H1 (cell line): ENCODE results near the gene ATG16L2. TPM values are rescaled to one million over a fixed set of nuclear protein-coding genes. Genes with fewer than 3 reads are reported as not detected.

Experiments
- CTCF ChIA-PET: fragments of 300-600 bp; sonication (Branson Sonifier 250); formaldehyde crosslinking; loops from one replicate; lab custom pipeline; 2021; ENCODE audit not compliant: partially characterized antibody; lab: Charles Lee
- POLR2A ChIA-PET: fragments of 300-600 bp; sonication (Branson Sonifier 250); formaldehyde crosslinking; loops from one replicate; lab custom pipeline; 2021; ENCODE audit warnings: inconsistent platforms; ENCODE audit not compliant: partially characterized antibody; lab: Charles Lee
- DNase-seq, 2 experiments: peaks; one replicate each; pipeline versions ENCODE4 v3.0.0 to v3.0.0-alpha.2; 2010 to 2022; ENCODE audit warnings: low spot score in 2 of 2, low read depth in 1 of 2, mixed read lengths in 1 of 2
- FAIRE-seq: peaks from 2 replicates; lab custom pipeline; 2011; peaks lifted over from hg19 to GRCh38; lab: Jason Lieb, UNC
- H2AFZ ChIP-seq: 2 replicates; pipeline ENCODE4 v1.8.1; 2012; ENCODE audit warnings: low read length, inconsistent platforms
- H2AK5ac ChIP-seq: 2 replicates; pipeline ENCODE4 v1.6.1; 2013; ENCODE audit warnings: low read depth, low read length
- H2BK120ac ChIP-seq: replicated peaks from 2 replicates; pipeline ENCODE3; 2013; ENCODE audit warnings: low read depth, low read length, inconsistent platforms
- H2BK12ac ChIP-seq: 2 replicates; pipeline ENCODE4 v1.6.1; 2013; ENCODE audit warnings: low read depth, low read length
- H2BK15ac ChIP-seq: 2 replicates; pipeline ENCODE4 v1.6.1; 2013; ENCODE audit warnings: low read length
- H2BK20ac ChIP-seq: 2 replicates; pipeline ENCODE4 v1.6.1; 2013; ENCODE audit warnings: low read length
- H2BK5ac ChIP-seq: 2 replicates; pipeline ENCODE4 v1.6.1; 2013; ENCODE audit warnings: low read depth, low read length
- H3K14ac ChIP-seq: 2 replicates; pipeline ENCODE4 v1.6.1; 2013; ENCODE audit warnings: inconsistent platforms; ENCODE audit not compliant: insufficient read length
- H3K18ac ChIP-seq: 2 replicates; pipeline ENCODE4 v1.6.1; 2013; ENCODE audit warnings: low read length; ENCODE audit errors: extremely low read depth
- H3K23ac ChIP-seq: 2 replicates; pipeline ENCODE4 v1.6.1; 2013; ENCODE audit warnings: inconsistent platforms; ENCODE audit not compliant: insufficient read length
- H3K23me2 ChIP-seq: 2 replicates; pipeline ENCODE4 v1.6.1; 2013; ENCODE audit warnings: low read depth, low read length
- H3K27ac ChIP-seq: 2 replicates; pipeline ENCODE4 v1.6.1; 2011; ENCODE audit warnings: low read depth, low read length, inconsistent platforms
- H3K27me3 ChIP-seq, 4 experiments: replicated peaks in 1 of 4; 1 replicate in 1 of 4; 2 replicates in 3 of 4; pipeline versions ENCODE4 v1.6.1 to v1.8.1; 2011 to 2013; ENCODE audit warnings: low read length in 3 of 4, mild to moderate bottlenecking in 3 of 4, inconsistent platforms in 2 of 4, mixed read lengths in 2 of 4, moderate library complexity in 1 of 4; ENCODE audit not compliant: control insufficient read depth in 3 of 4, insufficient read depth in 3 of 4; ENCODE audit errors: extremely low read depth in 1 of 4
- H3K36me3 ChIP-seq, 4 experiments: 2 replicates each; pipeline versions ENCODE4 v1.6.1 to v1.8.1; 2011 to 2013; ENCODE audit warnings: mild to moderate bottlenecking in 4 of 4, low read length in 3 of 4, moderate library complexity in 2 of 4, control low read depth in 1 of 4, inconsistent platforms in 1 of 4; ENCODE audit not compliant: insufficient read depth in 4 of 4, control insufficient read depth in 2 of 4
- H3K4ac ChIP-seq: replicated peaks from 2 replicates; pipeline ENCODE3; 2013; ENCODE audit warnings: low read length, low read depth, mixed read lengths, inconsistent platforms; ENCODE audit not compliant: insufficient read length
- H3K4me1 ChIP-seq, 4 experiments: replicated peaks in 1 of 4; 1 replicate in 1 of 4; 2 replicates in 3 of 4; pipeline versions ENCODE4 v1.6.1 to v1.8.1; 2011 to 2013; ENCODE audit warnings: low read length in 3 of 4, inconsistent platforms in 2 of 4, mixed read lengths in 1 of 4; ENCODE audit not compliant: insufficient read depth in 4 of 4, control insufficient read depth in 3 of 4
- H3K4me2 ChIP-seq, 2 experiments: 2 replicates each; pipeline versions ENCODE4 v1.6.1 to v1.8.1; 2011 to 2013; ENCODE audit warnings: low read depth in 2 of 2, low read length in 2 of 2, control low read depth in 1 of 2, inconsistent platforms in 1 of 2, mild to moderate bottlenecking in 1 of 2; ENCODE audit not compliant: insufficient read depth in 1 of 2
- H3K4me3 ChIP-seq, 4 experiments: fragments of 200-600, 300-600 bp in 1 of 4; sonication (generic), shearing (Covaris generic), sonication (Bioruptor Twin) in 1 of 4; 2 replicates each; pipeline versions ENCODE4 v1.5.1 to v1.8.1; 2011 to 2016; ENCODE audit warnings: low read length in 4 of 4, low read depth in 3 of 4, control low read depth in 2 of 4, inconsistent platforms in 2 of 4, mild to moderate bottlenecking in 2 of 4, mixed read lengths in 1 of 4, moderate library complexity in 1 of 4; ENCODE audit not compliant: insufficient read depth in 2 of 4; ENCODE audit errors: extremely low read depth in 1 of 4
- H3K56ac ChIP-seq: replicated peaks from 2 replicates; pipeline ENCODE3; 2013; ENCODE audit warnings: low read depth, mild to moderate bottlenecking, mixed read lengths, low read length, inconsistent platforms; ENCODE audit not compliant: insufficient read length
- H3K79me1 ChIP-seq: 2 replicates; pipeline ENCODE4 v1.6.1; 2013; ENCODE audit warnings: low read depth, low read length, control low read depth
- H3K79me2 ChIP-seq, 2 experiments: 2 replicates each; pipeline versions ENCODE4 v1.6.1 to v1.8.1; 2012 to 2013; ENCODE audit warnings: low read length in 2 of 2, mild to moderate bottlenecking in 2 of 2, inconsistent platforms in 1 of 2; ENCODE audit not compliant: insufficient read depth in 2 of 2, control insufficient read depth in 1 of 2
- H3K9ac ChIP-seq, 4 experiments: replicated peaks in 1 of 4; 1 replicate in 1 of 4; 2 replicates in 3 of 4; pipeline versions ENCODE4 v1.6.1 to v1.8.1; 2011 to 2013; ENCODE audit warnings: low read depth in 3 of 4, low read length in 3 of 4, control low read depth in 2 of 4, mild to moderate bottlenecking in 2 of 4, moderate library complexity in 2 of 4, inconsistent platforms in 1 of 4; ENCODE audit errors: extremely low read depth in 1 of 4
- H3K9me3 ChIP-seq, 2 experiments: 2 replicates each; pipeline versions ENCODE4 v1.6.1 to v1.8.1; 2012 to 2013; ENCODE audit warnings: mild to moderate bottlenecking in 2 of 2, moderate library complexity in 2 of 2, control low read depth in 1 of 2, inconsistent platforms in 1 of 2, low read depth in 1 of 2, low read length in 1 of 2, mixed read lengths in 1 of 2; ENCODE audit not compliant: insufficient read depth in 2 of 2
- H4K20me1 ChIP-seq, 2 experiments: replicated peaks in 1 of 2; 2 replicates each; pipeline versions ENCODE3 to v1.8.1; 2011 to 2013; ENCODE audit warnings: inconsistent platforms in 2 of 2, low read length in 2 of 2, mild to moderate bottlenecking in 1 of 2; ENCODE audit not compliant: insufficient read depth in 2 of 2, control insufficient read depth in 1 of 2
- H4K5ac ChIP-seq: 2 replicates; pipeline ENCODE4 v1.6.1; 2013; ENCODE audit warnings: low read length, low read depth, mixed read lengths, inconsistent platforms; ENCODE audit not compliant: insufficient read length
- H4K8ac ChIP-seq: 2 replicates; pipeline ENCODE4 v1.8.0; 2013; ENCODE audit warnings: mild to moderate bottlenecking, moderate library complexity, low read length, inconsistent platforms; ENCODE audit not compliant: insufficient read depth; ENCODE audit errors: extremely low read depth
- H4K91ac ChIP-seq: replicated peaks from 2 replicates; pipeline ENCODE3; 2013; ENCODE audit warnings: low read length, mixed read lengths, inconsistent platforms; ENCODE audit not compliant: insufficient read length
- EGR1 ChIP-seq: IDR thresholded peaks from 2 replicates; pipeline ENCODE4 v1.6.1; 2011; ENCODE audit warnings: low read depth, low read length, borderline replicate concordance
- FOSL1 ChIP-seq: IDR thresholded peaks from 2 replicates; pipeline ENCODE4 v1.6.1; 2011; ENCODE audit warnings: mild to moderate bottlenecking, low read depth, low read length, moderate library complexity; ENCODE audit not compliant: insufficient read depth
- KDM1A ChIP-seq: fragments of 200-600, 300-600 bp; sonication (generic); IDR thresholded peaks from 2 replicates; pipeline ENCODE4 v1.7.1; 2016; ENCODE audit warnings: mild to moderate bottlenecking, low read length, borderline replicate concordance
- KDM4A ChIP-seq: IDR thresholded peaks from one replicate; pipeline ENCODE4 v1.7.1; 2012; ENCODE audit warnings: low read depth, mild to moderate bottlenecking, moderate library complexity, low read length, inconsistent platforms; ENCODE audit not compliant: severe bottlenecking
- NANOG ChIP-seq: IDR thresholded peaks from 2 replicates; pipeline ENCODE4 v1.6.1; 2011; ENCODE audit warnings: low read length, low read depth, mild to moderate bottlenecking, inconsistent platforms; ENCODE audit not compliant: insufficient read depth, poor library complexity, severe bottlenecking
- SUZ12 ChIP-seq: fragments of 200-600 bp; sonication (generic); IDR thresholded peaks from 2 replicates; pipeline ENCODE4 v1.6.1; 2012; ENCODE audit warnings: mild to moderate bottlenecking, inconsistent platforms, low read length, moderate library complexity, mixed read lengths
- WGBS, 2 experiments: shearing (Covaris generic) in 1 of 2; methylation state at CpG; one replicate each; pipeline versions ENCODE4 v1.1.6 to v1.1.7; 2013 to 2015; ENCODE audit warnings: low lambda C conversion rate in 2 of 2, mixed read lengths in 2 of 2, inconsistent platforms in 1 of 2, low coverage in 1 of 2, missing lambda C conversion rate in 1 of 2; ENCODE audit not compliant: insufficient replicate concordance in 2 of 2, insufficient coverage in 1 of 2, insufficient read length in 1 of 2; ENCODE audit errors: extremely low coverage in 1 of 2, missing lambda C conversion rate in 1 of 2; 5-methylcytosine and 5-hydroxymethylcytosine counted together
- polyA plus RNA-seq, 7 experiments: library from polyadenylated mRNA; depleted of rRNA in 3 of 7; stranded (reverse) in 5 of 7; unstranded in 2 of 7; fragments of >200 nt in 5 of 7; fragments of 200-250 nt in 2 of 7; gene quantifications; 1 replicate in 5 of 7; 2 replicates in 1 of 7; 4 replicates in 1 of 7; pipeline versions ENCODE4 v1.2.1 to v1.2.3, GENCODE V29; 2011 to 2013; ENCODE audit warnings: missing spikeins in 2 of 7, mixed read lengths in 2 of 7
- total RNA-seq: library from RNA; stranded (reverse); fragmentation: NEBNext Ultra II Directional; extraction: Animal tissue kit (Norgen Biotek cat#: 25700); gene quantifications from 2 replicates; pipeline ENCODE4 v1.2.1, GENCODE V29; 2021

The ATG16L2 gene
- total and polyA plus RNA-seq, 2 of the 8 experiments (the other 6 are each of a cell fraction or from before 2014, with no cell fraction given), result 11.0 to 18.5 TPM

DNA sequence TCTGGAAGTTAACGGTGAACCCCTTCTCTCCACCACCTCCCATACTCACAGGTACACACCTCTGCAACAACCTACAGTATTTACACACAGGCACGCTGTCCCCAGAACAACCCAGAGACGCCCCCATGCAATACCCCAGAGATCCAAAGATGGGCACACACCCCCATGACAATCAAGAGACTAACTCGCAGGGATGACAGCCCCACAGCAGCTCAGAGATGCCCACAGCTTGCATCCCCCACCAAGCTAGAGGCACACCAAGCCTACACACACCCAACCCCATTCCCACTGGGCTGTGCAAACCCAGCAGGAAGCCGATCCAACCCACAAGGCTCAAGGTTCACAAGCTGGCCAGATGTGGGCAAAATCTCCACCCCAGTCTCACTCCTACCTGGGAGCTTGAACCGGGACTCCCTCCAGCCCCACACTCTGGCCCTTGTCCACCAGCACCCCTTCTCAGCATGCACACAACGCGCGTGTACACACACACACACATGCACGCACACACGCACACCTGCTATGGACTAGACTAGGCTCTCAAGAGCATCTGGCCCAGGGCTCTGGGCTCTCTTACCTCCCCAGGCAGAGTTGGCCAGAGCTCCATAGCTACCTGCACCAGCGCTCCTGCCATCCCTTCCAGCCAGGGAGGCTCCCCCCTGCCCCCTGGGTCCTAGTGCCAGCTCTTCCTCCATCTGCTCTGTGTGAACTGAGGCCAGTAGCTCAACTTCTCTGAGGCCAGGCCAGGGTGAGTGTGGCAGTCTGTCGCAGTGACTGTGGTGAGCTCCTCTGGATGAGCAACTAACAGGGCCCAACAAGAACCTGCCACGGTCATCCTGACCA is 31.9 kb upstream of the ATG16L2 start:
- peak; percentile 88; the same call in 1 of the 2 replicates for TF ChIP-seq KDM1A
- peak; percentile 97 for TF ChIP-seq FOSL1
- TF ChIP-seq KDM4A, result peak; percentile 45
- TF ChIP-seq NANOG, result no peak
- TF ChIP-seq SUZ12, result no peak
- TF ChIP-seq EGR1, result peak; percentile 66
- Histone ChIP-seq H3K23me2 (peaks cover 11% of the 10 kb centered on the region), H2BK12ac (no peak overlapping the region; the same call in 1 of the 2 replicates), H3K4me3 (peak overlapping the region; percentile 42 to 65 (median 54)), H3K56ac (no peak overlapping the region), H3K9me3 (no peaks in the 10 kb centered on the region), H4K91ac (peak overlapping the region; percentile 77), H3K9ac (no peak overlapping the region; a peak in 2 of 7 replicates), H3K36me3 (no peaks in the 10 kb centered on the region), H4K5ac (no peak overlapping the region), H2BK15ac (peak overlapping the region; percentile 81; the same call in 1 of the 2 replicates), H3K79me2 (no peaks in the 10 kb centered on the region), H3K27me3 (peaks cover 0 to 12% (median 6%) of the 10 kb centered on the region in 4 experiments; a peak in 3 of 7 replicates), H3K4me1 (peaks cover 5 to 24% (median 13%) of the 10 kb centered on the region in 4 experiments), H3K14ac (no peak overlapping the region), H3K4me2 (peak overlapping the region; percentile 83 to 88), H3K79me1 (peaks cover 9% of the 10 kb centered on the region), H2AFZ (peak overlapping the region; percentile 18; the same call in 1 of the 2 replicates), H3K4ac (no peak overlapping the region), H3K27ac (no peak overlapping the region), H2BK20ac (0 out of 2 replicates have a peak overlapping the region, but pooled peaks have one; percentile 6), H4K20me1 (peaks cover 1 to 3% of the 10 kb centered on the region in 2 experiments), H3K18ac (no peak overlapping the region; the same call in 1 of the 2 replicates), H3K23ac (no peak overlapping the region), H2AK5ac (no peak overlapping the region), H2BK5ac (peak overlapping the region; percentile 36; the same call in 1 of the 2 replicates), H2BK120ac (no peak overlapping the region), H4K8ac (no peak overlapping the region)
- 29% methylated on average over 14 of the region's 14 CpGs; no CpG with 5 or more reads in 1 of the 2 experiments for WGBS, 2 experiments
- POLR2A ChIA-PET, result interaction anchor here (0.8 to 1.8 kb wide), 7 partner anchors 10 to 558 kb away, joined by 3 to 8 read pairs (median 3); partner anchors contain the start of genes INPPL1 and STARD10
- FAIRE-seq, result no peak
- CTCF ChIA-PET, result interaction anchor here (0.8 to 2.4 kb wide), 18 partner anchors 11 to 457 kb away, joined by 3 to 33 read pairs (median 4); partner anchors contain the start of genes ARAP1 and STARD10
- DNase-seq, result peak in 1 of 2 experiments; percentile 72
